Neural cell (in vitro differentiated cells): ENCODE measurements around the gene TNP2.

Experiments
- CTCF ChIP-seq: fragments of 450-650 bp; IDR thresholded peaks from 2 replicates; pipeline ENCODE4 v1.5.1; 2014; ENCODE audit warnings: antibody characterized with exemption, mild to moderate bottlenecking, moderate library complexity; ENCODE audit not compliant: poor library complexity, severe bottlenecking
- EP300 ChIP-seq: fragments of 450-650 bp; conservative IDR thresholded peaks from 2 replicates; pipeline ENCODE4 v1.6.1; 2014; ENCODE audit warnings: antibody characterized with exemption, mild to moderate bottlenecking, moderate library complexity; ENCODE audit not compliant: poor library complexity, severe bottlenecking
- EZH2 ChIP-seq: fragments of 200-600, 300-800 bp; shearing (Covaris generic), sonication (generic); IDR thresholded peaks from 2 replicates; pipeline ENCODE4 v1.6.1; 2014; ENCODE audit warnings: antibody characterized with exemption, low read length, borderline replicate concordance, mild to moderate bottlenecking; ENCODE audit not compliant: insufficient read depth, poor library complexity, severe bottlenecking
- POLR2AphosphoS5 ChIP-seq: IDR thresholded peaks from 2 replicates; pipeline ENCODE4 v1.6.1; 2012
- RAD21 ChIP-seq: fragments of 450-650 bp; conservative IDR thresholded peaks from 2 replicates; pipeline ENCODE4 v1.6.1; 2014; ENCODE audit warnings: antibody characterized with exemption, mild to moderate bottlenecking, moderate library complexity

GRCh38 chr16:11224096-11224893 lies 44.8 kb downstream of the TNP2 start:
- TF ChIP-seq CTCF (no peak), EZH2 (no peak), POLR2AphosphoS5 (no peak), RAD21 (no peak), EP300 (no peak)
